Loucy (cell line): Measurements from ENCODE around the gene C22orf42.
"Not testable (repeated sequence)": the region's sequence is repeated elsewhere in the genome, so short reads cannot be mapped to it uniquely, and the experiment has no call there.

Experiments
- EZH2phosphoT487 ChIP-seq: fragments of 200-600 bp; IDR thresholded peaks from 2 replicates; pipeline ENCODE4 v1.6.1; 2018; ENCODE audit warnings: antibody characterized with exemption, mild to moderate bottlenecking, moderate library complexity, borderline replicate concordance
- TF ChIP-seq, protein P1 (sequence below): fragments of 200-600 bp; sonication (generic); conservative IDR thresholded peaks from 2 replicates; pipeline ENCODE4 v1.5.1; 2014; ENCODE audit warnings: mild to moderate bottlenecking, antibody characterized with exemption, low read length

GRCh38 chr22:32150647-32151046 lies 8.5 kb downstream of the C22orf42 start:
- TF ChIP-seq, protein P1, sequence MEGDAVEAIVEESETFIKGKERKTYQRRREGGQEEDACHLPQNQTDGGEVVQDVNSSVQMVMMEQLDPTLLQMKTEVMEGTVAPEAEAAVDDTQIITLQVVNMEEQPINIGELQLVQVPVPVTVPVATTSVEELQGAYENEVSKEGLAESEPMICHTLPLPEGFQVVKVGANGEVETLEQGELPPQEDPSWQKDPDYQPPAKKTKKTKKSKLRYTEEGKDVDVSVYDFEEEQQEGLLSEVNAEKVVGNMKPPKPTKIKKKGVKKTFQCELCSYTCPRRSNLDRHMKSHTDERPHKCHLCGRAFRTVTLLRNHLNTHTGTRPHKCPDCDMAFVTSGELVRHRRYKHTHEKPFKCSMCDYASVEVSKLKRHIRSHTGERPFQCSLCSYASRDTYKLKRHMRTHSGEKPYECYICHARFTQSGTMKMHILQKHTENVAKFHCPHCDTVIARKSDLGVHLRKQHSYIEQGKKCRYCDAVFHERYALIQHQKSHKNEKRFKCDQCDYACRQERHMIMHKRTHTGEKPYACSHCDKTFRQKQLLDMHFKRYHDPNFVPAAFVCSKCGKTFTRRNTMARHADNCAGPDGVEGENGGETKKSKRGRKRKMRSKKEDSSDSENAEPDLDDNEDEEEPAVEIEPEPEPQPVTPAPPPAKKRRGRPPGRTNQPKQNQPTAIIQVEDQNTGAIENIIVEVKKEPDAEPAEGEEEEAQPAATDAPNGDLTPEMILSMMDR, result not testable (repeated sequence)
- TF ChIP-seq EZH2phosphoT487, result not testable (repeated sequence)
